Measurements from ENCODE around the gene SLC25A22.

The SLC25A22 gene
- 13.4 to 91.7 (median 29.4) reads per million in 9 experiments for total RNA-seq

DNA sequence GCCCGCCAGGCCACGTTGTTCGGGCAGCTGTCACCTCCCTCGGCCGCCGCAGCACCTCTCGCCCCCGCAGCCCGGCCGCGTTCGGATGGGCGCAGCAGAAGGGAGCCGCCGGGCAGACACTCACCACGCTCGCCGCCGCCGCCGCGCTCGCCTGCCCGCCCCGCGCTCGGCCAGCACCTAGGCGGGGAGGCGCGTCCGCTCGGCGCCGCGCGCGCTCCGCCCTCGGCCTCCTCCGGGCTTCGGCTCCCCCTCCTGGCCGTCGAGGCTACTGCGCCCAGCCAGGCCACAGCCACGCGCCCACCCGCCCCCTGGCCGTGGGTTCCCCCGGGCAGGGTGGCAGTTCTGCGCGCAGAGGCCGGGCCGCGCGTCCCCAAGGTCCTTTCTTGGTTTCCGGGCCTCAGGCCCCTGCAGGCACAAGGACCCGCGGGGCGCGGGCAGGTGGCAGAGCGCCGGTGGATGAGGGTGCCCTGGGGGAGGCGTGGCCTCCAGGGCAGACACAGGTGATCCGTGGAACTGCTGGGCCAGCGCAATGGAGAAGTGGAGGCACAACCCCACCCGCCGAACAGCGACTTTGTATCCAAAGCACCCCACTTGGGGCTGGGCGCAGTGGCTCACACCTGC, at the start of gene SLC25A22:
SLC25A22 (minus strand) TSS at position 189 of the 621 bp plus-strand sequence. CDS start 3,275 bp downstream, outside the sequence.
- peak within 1 kb of the TSS; percentile 88 to 96 for H3K27ac Mint-ChIP-seq
- peak; percentile 85 to 90 (median 89) for DNase-seq
- peaks cover 31% of the 10 kb centered on the region for H3K36me3 Mint-ChIP-seq (ENCODE audit: insufficient read depth)
- H3K27me3 Mint-ChIP-seq = no peaks in the 10 kb centered on the region
- ATAC-seq (replicated peaks) = peak; percentile 61
- peaks cover 9 to 11% of the 10 kb centered on the region in 2 donors for H3K4me1 Mint-ChIP-seq (ENCODE audit: low read depth in 2 of 2)
- H3K9me3 Mint-ChIP-seq = no peaks in the 10 kb centered on the region
- H3K4me3 Mint-ChIP-seq = peak within 1 kb of the TSS; percentile 91

- no peak overlapping the region for H3K27ac Mint-ChIP-seq
- peaks cover 8% of the 10 kb centered on the region in 2 donors for H3K4me1 Mint-ChIP-seq (ENCODE audit: low read depth in 2 of 2)
- no peak for DNase-seq
- peaks cover 11% of the 10 kb centered on the region for H3K36me3 Mint-ChIP-seq (ENCODE audit: insufficient read depth)
- H3K27me3 Mint-ChIP-seq = peaks cover 0 to 12% of the 10 kb centered on the region in 2 donors
- H3K9me3 Mint-ChIP-seq = no peaks in the 10 kb centered on the region
- H3K4me3 Mint-ChIP-seq = peak overlapping the region in 1 of 2 donors; percentile 77
- no peak for ATAC-seq (replicated peaks)
These were observed 49.8 kb upstream of the SLC25A22 start for GRCh38 chr11:847876-848275.

DNA sequence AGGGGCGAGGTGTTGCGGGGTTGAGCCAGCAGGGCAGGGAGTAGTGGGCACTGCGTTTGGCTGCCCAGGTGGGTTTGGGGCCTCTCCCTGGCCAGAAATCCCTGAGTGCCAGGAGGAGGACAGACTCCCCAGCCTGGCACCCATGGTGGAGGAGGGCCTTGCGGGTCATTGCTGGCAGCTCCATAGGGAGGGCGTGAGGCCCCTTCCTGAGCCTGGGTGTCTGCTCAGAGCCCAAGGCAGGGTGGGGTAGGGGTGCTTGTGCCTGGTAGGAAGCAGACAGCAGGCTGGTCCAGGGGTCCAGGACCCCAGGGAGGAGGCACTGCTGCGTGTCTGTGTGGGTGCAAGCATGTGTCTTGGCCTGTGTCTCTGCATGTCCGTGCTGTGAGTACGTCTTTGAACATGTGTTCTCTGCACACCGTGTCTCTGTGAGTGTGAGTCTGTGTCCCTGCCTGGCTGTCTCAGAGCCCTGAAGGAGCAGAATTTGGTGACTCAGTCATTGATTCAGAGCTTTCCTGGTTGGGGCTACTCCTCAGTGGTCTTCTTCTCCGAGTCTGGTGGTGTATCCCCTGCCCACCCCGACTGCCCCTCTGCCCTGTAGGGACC, 48.5 kb upstream of the SLC25A22 start:
- DNase-seq = no peak
- Mint-ChIP-seq H3K27me3 (peaks cover 0 to 12% of the 10 kb centered on the region in 2 donors), H3K4me1 (ENCODE audit: low read depth in 2 of 2) (peaks cover 8% of the 10 kb centered on the region in 2 donors), H3K36me3 (ENCODE audit: insufficient read depth) (peaks cover 9% of the 10 kb centered on the region), H3K27ac (no peak overlapping the region), H3K9me3 (no peaks in the 10 kb centered on the region), H3K4me3 (no peak overlapping the region)
- no peak for ATAC-seq (replicated peaks)

- peaks cover 0 to 12% of the 10 kb centered on the region in 2 donors for H3K27me3 Mint-ChIP-seq
- H3K36me3 Mint-ChIP-seq (ENCODE audit: insufficient read depth) = peaks cover 9% of the 10 kb centered on the region
- no peak overlapping the region for H3K27ac Mint-ChIP-seq
- H3K4me3 Mint-ChIP-seq = no peak overlapping the region
- ATAC-seq (replicated peaks) (no peak), DNase-seq (no peak)
- H3K9me3 Mint-ChIP-seq = no peaks in the 10 kb centered on the region
- H3K4me1 Mint-ChIP-seq (ENCODE audit: low read depth in 2 of 2) = peaks cover 12 to 13% of the 10 kb centered on the region in 2 donors
These were observed 47.9 kb upstream of the SLC25A22 start for GRCh38 chr11:845872-846495.

DNA sequence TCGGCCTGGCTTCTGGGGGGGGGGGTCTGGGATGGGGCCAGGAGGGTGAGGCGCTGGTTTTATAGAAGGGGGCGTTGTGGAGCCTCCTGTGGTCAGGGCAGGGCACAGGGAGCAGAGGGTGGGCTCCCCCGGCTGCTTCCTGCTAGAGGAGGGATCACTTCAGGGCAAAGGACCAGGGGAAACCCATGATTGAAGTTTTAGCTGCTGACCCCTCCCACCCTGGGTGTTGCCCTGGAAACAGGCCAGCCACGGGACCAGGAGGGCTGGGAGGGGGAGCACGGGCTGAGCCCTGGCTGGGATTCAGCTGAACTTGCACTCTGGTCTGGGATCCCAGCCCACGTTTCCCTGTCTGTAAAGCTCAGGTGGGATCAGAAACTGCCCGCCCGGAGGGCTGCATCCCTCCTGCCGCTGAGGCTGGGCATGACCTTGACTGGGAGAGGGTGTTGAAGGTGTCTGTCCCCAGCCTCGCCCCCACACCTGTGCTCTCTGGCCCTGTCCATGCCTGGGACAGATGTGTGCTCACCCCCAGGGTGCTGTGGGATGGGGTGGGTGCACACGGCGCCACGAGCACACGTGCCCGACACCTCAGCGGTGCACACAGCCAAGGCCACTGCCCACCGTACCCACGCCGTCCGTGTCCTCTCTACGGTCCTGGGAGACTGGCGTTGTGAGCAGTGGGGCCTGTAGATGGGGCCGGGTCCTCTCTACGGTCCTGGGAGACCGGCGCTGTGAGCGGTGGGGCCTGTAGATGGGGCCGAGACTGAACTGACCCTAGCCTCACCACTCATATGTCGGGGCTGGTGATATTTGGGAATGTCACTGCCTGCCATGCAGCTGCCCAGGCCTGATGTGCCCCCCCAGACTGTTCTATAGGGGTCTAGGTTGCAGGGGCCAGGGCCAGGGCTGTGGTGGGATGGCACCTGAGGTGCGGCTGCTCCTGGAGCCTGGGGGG, 46.9 kb upstream of the SLC25A22 start:
- Mint-ChIP-seq H3K36me3 (ENCODE audit: insufficient read depth) (peaks cover 14% of the 10 kb centered on the region), H3K9me3 (no peaks in the 10 kb centered on the region), H3K27me3 (peaks cover 0 to 12% of the 10 kb centered on the region in 2 donors), H3K4me3 (peak overlapping the region in 1 of 2 donors; percentile 17), H3K27ac (no peak overlapping the region), H3K4me1 (ENCODE audit: low read depth in 2 of 2) (peaks cover 21 to 22% of the 10 kb centered on the region in 2 donors)
- no peak for DNase-seq
- ATAC-seq (replicated peaks) = no peak

DNA sequence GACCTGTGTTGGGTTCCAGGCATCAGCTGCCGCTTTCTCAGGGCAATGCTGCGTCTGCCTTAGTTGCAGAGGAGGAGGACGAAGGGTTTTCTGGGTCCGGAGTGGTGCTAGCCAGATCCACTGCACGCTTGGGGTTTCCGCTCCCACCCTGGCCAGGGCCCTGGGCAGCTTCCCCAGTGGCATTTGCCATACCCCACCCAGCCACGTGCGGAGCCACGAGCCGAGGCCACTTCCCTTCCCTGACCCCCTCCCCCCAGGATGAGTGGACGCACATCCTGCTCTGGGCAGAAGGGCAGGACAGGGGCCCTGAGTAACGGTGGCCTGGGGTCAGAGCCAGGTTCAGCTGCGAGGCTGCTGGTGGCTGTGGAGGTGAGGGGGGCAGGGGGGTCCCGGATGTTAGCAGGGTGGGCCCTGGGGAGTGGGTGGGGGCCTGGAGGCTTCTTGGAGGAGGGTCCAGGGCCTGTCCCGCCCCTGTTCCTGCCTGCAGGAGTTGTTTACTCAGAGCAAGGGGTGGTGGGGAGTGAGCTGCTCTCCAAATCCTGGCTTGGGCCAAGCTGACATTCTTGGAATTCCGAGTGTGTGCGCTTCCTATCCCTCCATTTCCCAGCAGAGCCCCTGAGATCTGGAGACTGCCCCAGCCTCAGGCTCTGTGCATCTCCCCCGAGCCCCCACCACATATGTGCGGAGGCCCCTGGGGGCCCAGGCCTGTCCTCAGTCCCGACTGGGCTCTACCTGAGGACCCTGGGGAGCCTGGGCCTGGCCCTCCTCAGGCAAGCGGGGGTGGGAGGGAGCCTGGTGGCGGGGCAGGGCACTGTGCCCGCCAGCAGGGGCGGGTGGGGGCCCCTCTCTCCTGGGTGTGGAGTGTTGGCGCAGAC, 46.0 kb upstream of the SLC25A22 start:
- DNase-seq (no peak), ATAC-seq (replicated peaks) (no peak)
- peaks cover 19 to 23% of the 10 kb centered on the region in 2 donors for H3K4me1 Mint-ChIP-seq (ENCODE audit: low read depth in 2 of 2)
- no peaks in the 10 kb centered on the region for H3K9me3 Mint-ChIP-seq
- H3K4me3 Mint-ChIP-seq = peak overlapping the region; percentile 68
- peaks cover 0 to 9% of the 10 kb centered on the region in 2 donors for H3K27me3 Mint-ChIP-seq
- H3K36me3 Mint-ChIP-seq (ENCODE audit: insufficient read depth) = peaks cover 20% of the 10 kb centered on the region
- peak overlapping the region in 1 of 2 donors; percentile 44 for H3K27ac Mint-ChIP-seq

DNA sequence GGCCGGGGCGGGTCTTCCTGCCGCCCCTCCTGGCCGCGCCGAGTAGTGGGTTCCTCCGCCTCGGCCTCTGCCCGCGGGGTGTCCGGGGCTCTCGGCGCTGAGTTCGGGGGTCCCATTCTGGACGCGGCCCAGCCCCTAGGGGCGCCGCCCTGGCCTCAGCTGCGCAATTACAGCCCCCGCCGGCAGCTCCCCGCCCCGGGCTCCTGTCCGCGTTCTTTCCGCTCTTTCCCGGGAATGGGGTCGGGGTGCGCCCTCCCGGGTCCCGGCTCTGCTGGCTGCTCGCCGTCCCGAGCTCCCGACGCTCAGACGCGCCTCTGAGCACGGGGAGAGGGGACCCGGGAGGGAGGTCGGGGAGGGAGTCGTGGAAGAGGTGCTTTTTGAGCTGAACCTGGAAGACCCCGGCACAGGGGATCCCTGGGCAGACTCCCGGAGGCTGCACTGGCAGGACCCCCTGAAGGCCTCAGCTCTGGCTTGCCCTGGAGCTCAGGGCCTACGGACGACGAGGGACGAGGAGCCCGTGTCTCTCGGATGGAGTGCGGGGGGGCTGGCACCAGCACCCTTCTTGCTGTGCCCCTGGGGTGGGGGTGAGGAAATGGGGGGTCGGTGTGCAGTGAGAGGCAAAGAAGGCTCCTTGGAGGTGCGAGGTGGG, 45.1 kb upstream of the SLC25A22 start:
- Mint-ChIP-seq H3K9me3 (no peaks in the 10 kb centered on the region), H3K27me3 (peaks cover 0 to under 1% of the 10 kb centered on the region in 2 donors), H3K27ac (peak overlapping the region in 1 of 2 donors; percentile 44), H3K4me3 (peak overlapping the region; percentile 68), H3K4me1 (ENCODE audit: low read depth in 2 of 2) (peaks cover 14 to 23% of the 10 kb centered on the region in 2 donors), H3K36me3 (ENCODE audit: insufficient read depth) (peaks cover 26% of the 10 kb centered on the region)
- ATAC-seq (replicated peaks) (peak; percentile 1), DNase-seq (no peak)

GRCh38 chr11:842370-843002, 44.4 kb upstream of the SLC25A22 start, which contains the start of the genes POLR2L and TSPAN4:
POLR2L (minus strand) TSS chr11:842529; CDS start chr11:842508, 21 bp downstream.
TSPAN4 (plus strand) TSS chr11:842852; CDS start chr11:850305, 7,453 bp downstream.
- Mint-ChIP-seq H3K4me3 (peak within 1 kb of the TSS; percentile 83), H3K4me1 (ENCODE audit: low read depth in 2 of 2) (peaks cover 14 to 27% of the 10 kb centered on the region in 2 donors), H3K27ac (peak within 1 kb of the TSS; percentile 52 to 66), H3K27me3 (no peaks in the 10 kb centered on the region), H3K9me3 (no peaks in the 10 kb centered on the region), H3K36me3 (ENCODE audit: insufficient read depth) (peaks cover 32% of the 10 kb centered on the region)
- peak; percentile 86 for ATAC-seq (replicated peaks)
- peak; percentile 84 to 86 (median 85) for DNase-seq

DNA sequence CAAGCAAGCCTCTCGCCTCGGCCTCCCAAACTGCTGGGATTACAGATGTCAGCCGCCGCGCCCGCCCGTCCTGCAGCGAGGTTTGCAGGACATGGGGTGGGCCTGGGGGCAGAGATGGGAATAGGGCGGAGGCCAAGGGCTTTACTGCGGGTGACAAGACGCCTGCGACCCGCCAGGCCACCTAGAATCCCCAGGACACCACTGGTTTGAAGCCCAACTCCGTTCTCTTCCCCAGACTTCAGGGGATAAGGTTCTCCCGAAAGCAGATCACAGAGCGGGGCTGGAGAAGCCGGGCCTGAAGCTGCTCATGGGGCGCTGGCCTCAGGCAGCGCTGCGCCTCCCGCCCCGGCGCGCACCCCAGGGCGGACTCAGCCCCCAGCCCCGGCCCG, 43.9 kb upstream of the SLC25A22 start:
- ATAC-seq (replicated peaks) = peak; percentile 38
- H3K4me3 Mint-ChIP-seq = peak overlapping the region; percentile 83
- H3K9me3 Mint-ChIP-seq = no peaks in the 10 kb centered on the region
- peaks cover 14 to 27% of the 10 kb centered on the region in 2 donors for H3K4me1 Mint-ChIP-seq (ENCODE audit: low read depth in 2 of 2)
- H3K27me3 Mint-ChIP-seq = no peaks in the 10 kb centered on the region
- H3K27ac Mint-ChIP-seq = peak overlapping the region; percentile 52 to 66
- peaks cover 37% of the 10 kb centered on the region for H3K36me3 Mint-ChIP-seq (ENCODE audit: insufficient read depth)
- no peak for DNase-seq

DNA sequence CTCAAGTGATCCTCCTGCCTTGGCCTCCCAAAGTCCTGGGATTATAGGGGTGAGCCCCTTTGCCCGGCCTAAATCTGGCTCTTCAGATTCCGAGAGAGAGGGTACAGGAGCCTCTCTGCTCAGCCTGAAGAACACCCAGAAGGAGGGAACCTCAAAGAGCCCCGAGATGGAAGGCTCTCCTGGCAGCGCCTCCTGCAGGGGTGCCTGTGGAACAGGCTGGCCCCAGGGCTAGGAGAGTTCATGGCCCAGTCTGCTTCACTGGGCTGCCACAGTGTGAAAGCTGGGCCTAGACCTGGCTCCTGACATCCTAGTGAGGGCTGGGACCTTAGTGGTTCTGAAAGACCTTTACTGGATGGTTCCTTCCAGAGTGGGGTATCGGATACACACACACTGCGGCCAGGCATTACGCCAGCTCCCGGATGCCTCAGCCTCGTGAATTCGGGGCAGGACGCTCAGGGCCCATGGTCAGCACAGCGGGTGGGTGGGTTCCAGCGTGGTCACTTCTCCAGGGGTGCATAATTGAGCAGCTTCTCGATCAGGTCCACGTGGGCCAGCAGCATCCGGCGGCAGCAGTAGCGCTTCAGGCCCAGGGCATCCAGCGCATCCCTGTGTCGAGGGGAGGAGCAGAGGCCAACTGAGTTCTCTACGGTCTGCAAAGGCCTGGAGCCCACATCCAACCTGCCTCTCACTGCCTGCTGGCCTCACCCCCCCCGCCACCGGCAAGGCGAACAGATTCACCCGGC, 42.0 kb upstream of the SLC25A22 start:
- Mint-ChIP-seq H3K4me1 (ENCODE audit: low read depth in 2 of 2) (peaks cover 14 to 29% of the 10 kb centered on the region in 2 donors), H3K4me3 (peak overlapping the region; percentile 83), H3K27me3 (no peaks in the 10 kb centered on the region), H3K27ac (peak overlapping the region; percentile 28 to 29), H3K36me3 (ENCODE audit: insufficient read depth) (peaks cover 34% of the 10 kb centered on the region), H3K9me3 (no peaks in the 10 kb centered on the region)
- ATAC-seq (replicated peaks) (no peak), DNase-seq (no peak)

DNA sequence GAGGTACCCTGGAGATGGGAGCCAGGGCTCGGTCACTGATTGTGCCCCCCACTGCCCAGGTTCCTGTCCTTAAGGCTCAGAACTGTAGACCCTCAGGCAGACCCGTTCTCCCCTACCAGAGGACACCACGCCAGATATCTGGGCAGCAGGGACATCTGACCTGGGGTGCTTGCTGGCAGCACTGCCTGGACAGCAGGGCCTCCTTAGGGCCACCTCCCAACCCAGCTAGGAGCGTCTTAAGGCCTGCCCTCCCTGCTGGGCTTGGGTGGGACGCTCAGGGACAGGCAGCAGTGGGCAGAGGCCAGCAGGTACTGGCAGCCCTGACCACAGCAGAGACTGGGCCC, 41.2 kb upstream of the SLC25A22 start:
- no peak for ATAC-seq (replicated peaks)

More for the DNA sequence above, 41.2 kb upstream of the SLC25A22 start:
- H3K27ac Mint-ChIP-seq = peak overlapping the region in 1 of 2 donors; percentile 29
- peaks cover 14 to 27% of the 10 kb centered on the region in 2 donors for H3K4me1 Mint-ChIP-seq (ENCODE audit: low read depth in 2 of 2)
- H3K36me3 Mint-ChIP-seq (ENCODE audit: insufficient read depth) = peaks cover 34% of the 10 kb centered on the region
- H3K9me3 Mint-ChIP-seq = no peaks in the 10 kb centered on the region
- no peaks in the 10 kb centered on the region for H3K27me3 Mint-ChIP-seq
- no peak for DNase-seq
- peak overlapping the region in 1 of 2 donors; percentile 29 for H3K4me3 Mint-ChIP-seq
